Activated naive CD4-positive, alpha-beta T cell treated with anti-CD3 and anti-CD28 coated beads, Interleukin-2, amount 50 U/mL, for 16 hours (primary cell): ENCODE results near the gene UBA3.

Source experiments
- DNase-seq: peaks from one replicate; pipeline ENCODE4 v3.0.0-alpha.2; 2020

The UBA3 gene

GRCh38 chr3:69011096-69011730 is 69.0 kb downstream of the UBA3 start:
- no peak for DNase-seq

GRCh38 chr3:69009559-69010410 is 70.4 kb downstream of the UBA3 start:
- no peak for DNase-seq

- DNase-seq, result no peak
Measured at GRCh38 chr3:69008980-69009379, 71.2 kb downstream of the UBA3 start.

GRCh38 chr3:69005791-69006482 is 74.2 kb downstream of the UBA3 start:
- no peak for DNase-seq

- no peak for DNase-seq
Measured at GRCh38 chr3:69005071-69005790, 74.9 kb downstream of the UBA3 start.
